ENCODE measurements around the gene SYT1. TPM values are rescaled to one million over a fixed set of nuclear protein-coding genes. Genes with fewer than 3 reads are reported as not detected.

The SYT1 gene
- total and polyA plus RNA-seq, 2 donors (not counting 1 experiment from before 2014, with no cell fraction given) = 0.90 to 2.1 TPM

- Histone ChIP-seq H4K20me1 (ENCODE audit: control insufficient read depth, extremely low read depth, insufficient read depth, low read length) (no peaks in the 10 kb centered on the region), H3K9me3 (ENCODE audit: control insufficient read depth, insufficient read depth, low read depth, low read length) (no peaks in the 10 kb centered on the region), H3K4me3 (replicated peaks in 1 of 4; ENCODE audit: control extremely low read depth in 1 of 4, insufficient read depth in 1 of 4, low read depth in 3 of 4, low read length in 4 of 4) (no peak overlapping the region), H3K36me3 (ENCODE audit: control insufficient read depth, insufficient read depth, low read length) (no peaks in the 10 kb centered on the region), H3K9ac (ENCODE audit: insufficient read depth, low read length) (no peak overlapping the region), H3K4me1 (ENCODE audit: control insufficient read depth, extremely low read depth, insufficient read depth, low read length) (no peaks in the 10 kb centered on the region), H3K4me2 (ENCODE audit: extremely low read depth, insufficient read depth, low read length) (no peak overlapping the region), H3K79me2 (ENCODE audit: control insufficient read depth, insufficient read depth, low read length) (no peaks in the 10 kb centered on the region), H2AFZ (ENCODE audit: low read length) (no peak overlapping the region), H3K27ac (ENCODE audit: insufficient read depth, low read length) (no peak overlapping the region), H3K27me3 (ENCODE audit: control insufficient read depth, insufficient read depth, low read length) (no peaks in the 10 kb centered on the region)
- TF ChIP-seq, protein P1, sequence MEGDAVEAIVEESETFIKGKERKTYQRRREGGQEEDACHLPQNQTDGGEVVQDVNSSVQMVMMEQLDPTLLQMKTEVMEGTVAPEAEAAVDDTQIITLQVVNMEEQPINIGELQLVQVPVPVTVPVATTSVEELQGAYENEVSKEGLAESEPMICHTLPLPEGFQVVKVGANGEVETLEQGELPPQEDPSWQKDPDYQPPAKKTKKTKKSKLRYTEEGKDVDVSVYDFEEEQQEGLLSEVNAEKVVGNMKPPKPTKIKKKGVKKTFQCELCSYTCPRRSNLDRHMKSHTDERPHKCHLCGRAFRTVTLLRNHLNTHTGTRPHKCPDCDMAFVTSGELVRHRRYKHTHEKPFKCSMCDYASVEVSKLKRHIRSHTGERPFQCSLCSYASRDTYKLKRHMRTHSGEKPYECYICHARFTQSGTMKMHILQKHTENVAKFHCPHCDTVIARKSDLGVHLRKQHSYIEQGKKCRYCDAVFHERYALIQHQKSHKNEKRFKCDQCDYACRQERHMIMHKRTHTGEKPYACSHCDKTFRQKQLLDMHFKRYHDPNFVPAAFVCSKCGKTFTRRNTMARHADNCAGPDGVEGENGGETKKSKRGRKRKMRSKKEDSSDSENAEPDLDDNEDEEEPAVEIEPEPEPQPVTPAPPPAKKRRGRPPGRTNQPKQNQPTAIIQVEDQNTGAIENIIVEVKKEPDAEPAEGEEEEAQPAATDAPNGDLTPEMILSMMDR (conservative IDR thresholded peaks at IDR 0.05 in 1 of 2, IDR thresholded peaks at IDR 0.05 in 1 of 2; ENCODE audit: low read depth in 1 of 2, low read length in 2 of 2) = no peak
- TF ChIP-seq EZH2 (IDR thresholded peaks at IDR 0.05; ENCODE audit: low read length, missing control alignments) = no peak
- DNase-seq (ENCODE audit: low read depth in 2 of 2) = peak; percentile 95 to 99
Observed at GRCh38 chr12:79127271-79127751, 262.7 kb downstream of the SYT1 start.

DNA sequence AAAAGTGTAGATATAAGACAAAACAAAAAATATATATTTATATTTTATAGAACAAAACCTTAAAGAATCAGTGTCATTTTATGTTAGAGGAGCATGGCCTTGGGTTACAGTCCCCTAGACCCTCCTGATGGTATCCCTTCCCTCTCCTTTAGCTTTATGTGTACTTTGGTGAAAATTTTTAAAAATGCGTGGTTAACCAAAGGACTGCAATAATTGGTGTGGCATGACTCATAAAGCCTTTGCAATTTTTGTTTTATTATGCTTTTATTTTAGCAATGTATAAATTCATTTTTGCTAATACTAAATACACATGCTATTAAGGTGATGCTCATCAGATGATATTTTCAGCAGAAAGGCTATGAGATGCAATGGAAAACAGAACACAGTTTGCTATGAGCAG is 264.4 kb downstream of the SYT1 start:
- no peaks in the 10 kb centered on the region for H3K9me3 ChIP-seq (ENCODE audit: control insufficient read depth, insufficient read depth, low read depth, low read length)
- H4K20me1 ChIP-seq (ENCODE audit: control insufficient read depth, extremely low read depth, insufficient read depth, low read length) = no peaks in the 10 kb centered on the region
- H3K27ac ChIP-seq (ENCODE audit: insufficient read depth, low read length) = no peak overlapping the region
- no peak overlapping the region for H2AFZ ChIP-seq (ENCODE audit: low read length)
- H3K4me3 ChIP-seq (replicated peaks in 1 of 4; ENCODE audit: control extremely low read depth in 1 of 4, insufficient read depth in 1 of 4, low read depth in 3 of 4, low read length in 4 of 4) = no peak overlapping the region
- peak; percentile 40 to 57 for DNase-seq (ENCODE audit: low read depth in 2 of 2)
- no peaks in the 10 kb centered on the region for H3K4me1 ChIP-seq (ENCODE audit: control insufficient read depth, extremely low read depth, insufficient read depth, low read length)
- H3K9ac ChIP-seq (ENCODE audit: insufficient read depth, low read length) = no peak overlapping the region
- no peaks in the 10 kb centered on the region for H3K36me3 ChIP-seq (ENCODE audit: control insufficient read depth, insufficient read depth, low read length)
- H3K4me2 ChIP-seq (ENCODE audit: extremely low read depth, insufficient read depth, low read length) = no peak overlapping the region
- H3K27me3 ChIP-seq (ENCODE audit: control insufficient read depth, insufficient read depth, low read length) = no peaks in the 10 kb centered on the region
- no peak for TF ChIP-seq EZH2 (IDR thresholded peaks at IDR 0.05; ENCODE audit: low read length, missing control alignments)
- TF ChIP-seq, protein P1 (conservative IDR thresholded peaks at IDR 0.05 in 1 of 2, IDR thresholded peaks at IDR 0.05 in 1 of 2; ENCODE audit: low read depth in 1 of 2, low read length in 2 of 2) = no peak
- H3K79me2 ChIP-seq (ENCODE audit: control insufficient read depth, insufficient read depth, low read length) = no peaks in the 10 kb centered on the region

GRCh38 chr12:79138872-79139271 is 274.3 kb downstream of the SYT1 start:
- Histone ChIP-seq H3K79me2 (ENCODE audit: control insufficient read depth, insufficient read depth, low read length) (no peaks in the 10 kb centered on the region), H3K27me3 (ENCODE audit: control insufficient read depth, insufficient read depth, low read length) (no peaks in the 10 kb centered on the region), H3K4me1 (ENCODE audit: control insufficient read depth, extremely low read depth, insufficient read depth, low read length) (no peaks in the 10 kb centered on the region), H3K4me3 (replicated peaks in 1 of 4; ENCODE audit: control extremely low read depth in 1 of 4, insufficient read depth in 1 of 4, low read depth in 3 of 4, low read length in 4 of 4) (no peak overlapping the region), H3K27ac (ENCODE audit: insufficient read depth, low read length) (no peak overlapping the region), H3K9ac (ENCODE audit: insufficient read depth, low read length) (no peak overlapping the region), H2AFZ (ENCODE audit: low read length) (no peak overlapping the region), H3K4me2 (ENCODE audit: extremely low read depth, insufficient read depth, low read length) (no peak overlapping the region), H3K36me3 (ENCODE audit: control insufficient read depth, insufficient read depth, low read length) (no peaks in the 10 kb centered on the region), H4K20me1 (ENCODE audit: control insufficient read depth, extremely low read depth, insufficient read depth, low read length) (no peaks in the 10 kb centered on the region), H3K9me3 (ENCODE audit: control insufficient read depth, insufficient read depth, low read depth, low read length) (no peaks in the 10 kb centered on the region)
- TF ChIP-seq EZH2 (IDR thresholded peaks at IDR 0.05; ENCODE audit: low read length, missing control alignments) = no peak
- TF ChIP-seq, protein P1 (conservative IDR thresholded peaks at IDR 0.05 in 1 of 2, IDR thresholded peaks at IDR 0.05 in 1 of 2; ENCODE audit: low read depth in 1 of 2, low read length in 2 of 2) = no peak
- no peak for DNase-seq (ENCODE audit: low read depth in 2 of 2)
